HG02642 (cell line): ENCODE results near the gene METAP1D.
A peak's percentile ranks its signal among the peaks of the same experiment; 100 is the strongest.
"Not testable (repeated sequence)": the region's sequence is repeated elsewhere in the genome, so short reads cannot be mapped to it uniquely, and the experiment has no call there.

Source experiments
- ATAC-seq: cut with Tn5 transposase; IDR thresholded peaks from one replicate; pipeline ENCODE4 v1.9.1; 2021; ENCODE audit warnings: mild to moderate bottlenecking; ENCODE audit not compliant: unreplicated experiment, poor library complexity

The METAP1D gene

DNA sequence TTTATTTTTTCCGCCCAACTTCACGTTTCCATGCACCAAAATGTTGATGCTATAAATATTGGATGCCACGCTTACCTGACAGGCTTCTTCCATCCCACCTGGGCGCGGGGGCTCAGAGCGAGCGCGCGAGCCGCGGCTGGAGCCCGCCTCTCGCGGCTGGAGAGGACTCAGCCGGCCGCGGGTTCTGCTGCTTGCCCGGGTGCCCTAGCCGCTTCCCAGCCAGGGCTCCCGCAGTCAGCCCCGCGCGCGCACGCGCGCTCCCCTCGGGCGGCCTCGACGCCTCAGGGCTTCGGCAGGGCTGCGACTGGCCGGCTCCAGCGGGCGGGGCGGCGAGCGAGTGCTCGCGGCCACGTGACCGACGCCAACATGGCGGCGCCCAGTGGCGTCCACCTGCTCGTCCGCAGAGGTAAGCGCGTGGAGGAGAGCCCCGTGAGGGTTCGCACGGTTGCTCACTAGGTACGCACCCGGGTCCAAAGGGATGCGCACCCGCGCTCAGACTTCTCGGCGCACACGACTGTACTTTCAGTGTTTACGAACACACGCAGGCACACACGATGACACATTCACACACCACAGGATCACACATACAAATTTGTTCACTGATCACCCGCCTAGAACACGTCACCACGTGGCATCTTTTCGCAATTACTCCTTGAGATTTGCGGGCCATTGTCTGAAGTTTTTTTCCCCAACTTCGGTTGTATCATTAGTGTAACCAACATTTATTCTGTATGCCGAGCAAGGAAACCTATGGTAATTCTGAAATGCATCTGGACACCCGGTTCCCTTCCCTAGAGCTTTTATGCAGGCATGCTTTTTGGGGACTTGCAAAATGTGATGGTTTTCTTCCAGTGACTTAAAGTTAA lies at the start of gene METAP1D:
Gene METAP1D (plus strand): TSS at position 350 of the 866 bp plus-strand sequence. CDS start 17 bp downstream, at position 367.
- ATAC-seq: peak; percentile 97

GRCh38 chr2:171952276-171952675 lies 47.5 kb upstream of the METAP1D start:
- no peak for ATAC-seq

DNA sequence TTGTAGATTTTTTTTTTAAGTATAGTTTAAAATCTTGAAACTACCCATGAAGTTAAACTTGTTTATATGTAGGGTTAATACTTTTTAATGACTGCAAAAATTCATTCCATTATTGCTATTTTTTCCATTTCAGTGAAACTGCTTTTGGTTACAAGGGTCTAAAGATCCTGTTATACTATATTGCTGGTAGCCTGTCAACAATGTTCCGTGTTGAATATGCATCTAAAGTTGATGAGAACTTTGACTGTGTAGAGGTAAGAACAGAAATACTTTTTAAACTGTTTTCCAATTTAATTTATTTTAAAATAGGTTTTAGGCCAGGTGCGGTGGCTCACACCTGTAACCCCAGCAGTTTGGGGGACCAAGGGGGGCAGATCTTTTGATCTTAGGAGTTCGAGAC lies 47.0 kb upstream of the METAP1D start:
- no peak for ATAC-seq

DNA sequence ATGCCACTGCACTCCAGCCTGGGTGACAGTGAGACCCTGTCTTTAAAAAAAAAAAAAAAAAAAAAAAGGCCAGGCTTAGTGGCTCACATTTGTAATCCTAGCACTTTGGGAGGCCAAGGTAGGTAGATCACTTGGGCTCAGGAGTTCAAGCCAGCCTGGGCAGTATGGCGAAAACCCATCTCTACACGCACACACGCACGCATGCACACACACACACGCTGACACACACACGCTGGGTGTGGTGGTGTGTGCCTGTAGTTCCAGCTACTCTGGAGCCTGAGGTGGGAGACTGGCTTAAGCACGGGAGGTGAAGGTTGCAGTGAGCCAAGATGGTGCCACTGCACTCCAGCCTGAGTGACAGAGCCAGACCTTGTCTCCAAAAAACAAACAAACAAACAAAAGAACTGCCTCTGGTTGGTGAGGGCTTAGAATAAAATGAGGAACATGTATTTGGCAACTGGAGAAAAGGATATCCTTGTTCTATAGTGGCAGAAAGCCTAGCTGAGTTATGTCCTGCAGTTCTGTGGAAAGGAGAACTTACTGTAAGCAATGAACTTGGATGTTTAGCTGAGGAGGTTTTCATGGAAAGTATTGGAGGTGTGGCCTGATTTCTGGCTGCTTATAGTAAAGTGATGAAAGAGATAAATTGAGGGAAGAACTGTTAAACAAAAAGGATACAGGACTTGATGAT lies 43.5 kb upstream of the METAP1D start:
- ATAC-seq: no peak

DNA sequence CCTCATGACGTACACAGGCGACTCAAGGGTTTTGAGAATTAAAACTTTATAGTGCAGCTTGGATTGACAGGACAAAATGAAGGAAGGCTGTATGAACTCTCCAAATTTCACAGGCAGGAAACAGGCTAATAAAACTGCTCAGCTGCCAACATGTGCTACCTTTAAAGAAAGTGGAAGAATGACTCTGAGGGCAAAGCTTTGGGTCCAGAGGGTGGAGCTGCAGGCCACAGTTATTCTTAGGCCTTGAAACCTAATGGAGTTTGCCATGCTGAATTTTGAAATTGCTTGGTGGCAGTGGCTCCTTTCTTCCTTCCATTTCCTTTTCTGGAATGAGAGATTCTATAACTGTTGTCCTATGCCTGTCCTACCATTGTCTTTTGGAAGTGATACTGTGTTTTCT lies 42.7 kb upstream of the METAP1D start:
- ATAC-seq: no peak

DNA sequence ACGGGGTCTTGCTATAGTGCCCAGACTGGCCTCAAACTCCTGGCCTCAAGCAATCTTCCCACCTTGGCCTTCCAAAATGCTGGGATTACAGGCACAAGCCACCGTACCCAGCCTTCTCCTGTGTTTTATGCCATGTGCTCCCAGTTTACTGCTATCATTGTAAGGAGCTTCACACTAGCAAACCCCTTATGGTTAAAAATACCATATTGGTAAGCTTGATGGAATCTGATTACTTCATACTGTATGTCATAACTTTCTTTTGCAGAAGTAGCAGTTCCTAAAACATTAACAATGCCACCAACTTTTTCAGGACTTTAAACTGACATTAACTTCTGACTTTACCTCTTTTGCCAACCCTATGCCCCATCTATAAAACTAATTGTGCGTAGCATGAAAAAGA lies 41.3 kb upstream of the METAP1D start:
- ATAC-seq: no peak

- ATAC-seq: no peak
Measured at GRCh38 chr2:171959998-171960397, 39.8 kb upstream of the METAP1D start.

- ATAC-seq: no peak
Measured at GRCh38 chr2:171960570-171960969, 39.2 kb upstream of the METAP1D start.

DNA sequence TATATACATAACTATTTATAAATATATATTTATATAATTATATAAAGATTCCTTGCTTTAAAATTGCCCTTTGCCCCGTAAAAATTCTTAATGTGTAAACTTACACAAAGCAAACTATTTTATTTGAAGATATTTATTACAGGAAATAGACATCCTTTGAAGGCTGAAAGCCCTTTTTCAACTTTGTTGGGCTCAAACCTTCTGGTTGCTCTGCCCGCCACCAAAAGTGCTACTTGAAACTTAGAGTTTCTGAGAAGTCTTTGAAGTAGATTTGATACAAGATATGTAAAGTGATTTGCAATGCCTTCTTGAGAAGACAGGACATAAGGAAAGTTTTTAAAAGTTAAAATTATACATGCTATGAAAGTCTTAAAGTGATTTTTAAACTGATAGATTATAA lies 36.6 kb upstream of the METAP1D start:
- no peak for ATAC-seq

GRCh38 chr2:171964308-171964707 lies 35.4 kb upstream of the METAP1D start:
- ATAC-seq: no peak

GRCh38 chr2:171965238-171965637 lies 34.5 kb upstream of the METAP1D start:
- ATAC-seq: no peak

- no peak for ATAC-seq
Measured at GRCh38 chr2:171965661-171966060, 34.1 kb upstream of the METAP1D start.

DNA sequence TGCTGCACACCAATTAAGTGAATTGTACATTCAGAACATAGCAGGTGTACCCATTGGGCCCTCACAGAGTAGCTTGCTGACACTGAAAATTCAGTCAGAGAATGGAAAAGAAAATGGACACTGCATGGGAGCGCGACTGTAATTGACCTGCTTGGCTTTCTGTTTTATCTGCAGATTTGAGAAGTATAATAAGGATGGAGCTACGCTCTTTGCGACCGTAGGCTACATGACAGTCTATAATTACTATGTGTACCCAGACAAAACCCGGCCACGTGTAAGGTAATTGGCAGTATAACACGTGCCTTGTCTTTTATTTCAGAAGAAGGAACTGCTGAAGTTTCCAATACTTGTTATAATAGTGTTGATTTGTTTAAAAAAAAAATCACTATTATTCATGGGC lies 33.5 kb upstream of the METAP1D start:
- ATAC-seq: no peak

DNA sequence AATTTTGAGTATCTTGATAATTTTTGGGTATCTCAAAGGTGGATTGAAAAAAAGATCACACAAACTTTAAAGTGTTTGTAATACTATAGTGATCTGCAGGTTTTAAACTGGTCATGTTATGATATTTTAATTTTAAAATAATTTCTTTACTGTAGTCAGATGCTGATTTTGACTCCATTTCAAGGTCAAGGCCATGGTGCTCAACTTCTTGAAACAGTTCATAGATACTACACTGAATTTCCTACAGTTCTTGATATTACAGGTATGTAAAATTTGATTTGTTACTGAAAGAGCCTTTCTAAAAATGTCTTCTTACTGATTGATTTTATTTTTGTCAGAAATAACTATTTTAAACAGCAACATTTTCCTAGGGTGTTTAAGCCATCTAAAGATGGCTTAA lies 33.1 kb upstream of the METAP1D start:
- ATAC-seq: no peak

DNA sequence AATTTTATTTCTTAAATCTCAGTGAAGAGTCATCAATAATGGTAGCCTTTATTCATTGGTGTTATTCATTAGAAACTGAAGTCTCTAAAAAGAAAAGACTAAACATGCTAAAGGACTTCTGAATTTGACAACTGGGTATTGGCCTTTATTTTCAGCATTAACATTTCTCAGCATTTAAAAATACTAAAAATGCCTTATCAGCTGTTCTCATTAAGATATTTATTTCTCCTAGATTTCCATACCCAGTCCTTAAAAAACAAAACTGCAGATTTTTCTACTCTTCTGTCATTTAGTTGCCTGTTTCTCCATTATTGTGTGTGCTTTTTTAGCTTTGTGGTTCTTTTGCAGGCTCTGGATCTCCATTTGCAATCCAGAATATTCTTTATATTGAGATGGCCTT lies 31.2 kb upstream of the METAP1D start:
- no peak for ATAC-seq

DNA sequence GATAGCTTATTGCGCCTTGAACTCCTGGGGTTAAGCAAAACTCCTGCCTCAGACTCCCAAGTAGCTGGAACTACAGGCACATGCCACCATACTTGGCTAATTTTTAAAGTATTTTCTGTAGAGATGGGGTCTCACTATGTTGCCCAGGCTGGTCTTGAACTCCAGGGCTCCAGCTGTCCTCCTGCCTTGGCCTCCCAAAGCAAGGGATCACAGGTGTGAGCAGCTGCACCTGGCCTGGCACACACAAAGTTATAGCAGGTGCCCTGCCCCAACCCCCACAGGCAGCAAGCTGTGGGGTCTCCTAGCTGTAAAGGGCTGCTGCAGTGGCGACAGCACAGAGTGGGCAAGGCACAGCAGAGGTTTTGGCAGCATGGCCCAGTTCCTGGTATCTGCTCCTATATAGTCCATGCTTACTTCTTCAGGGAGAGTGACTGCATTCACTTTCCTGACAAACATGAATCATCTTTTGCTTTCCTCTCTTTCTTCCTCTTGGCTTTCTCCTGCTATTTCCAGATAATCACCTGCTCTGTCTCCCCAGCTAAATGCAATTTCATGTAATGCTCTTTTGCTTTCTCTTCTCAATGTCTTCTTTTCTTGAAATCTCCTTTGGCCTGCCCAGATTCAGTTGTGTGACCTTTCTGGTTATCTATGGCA lies 27.3 kb upstream of the METAP1D start:
- no peak for ATAC-seq

DNA sequence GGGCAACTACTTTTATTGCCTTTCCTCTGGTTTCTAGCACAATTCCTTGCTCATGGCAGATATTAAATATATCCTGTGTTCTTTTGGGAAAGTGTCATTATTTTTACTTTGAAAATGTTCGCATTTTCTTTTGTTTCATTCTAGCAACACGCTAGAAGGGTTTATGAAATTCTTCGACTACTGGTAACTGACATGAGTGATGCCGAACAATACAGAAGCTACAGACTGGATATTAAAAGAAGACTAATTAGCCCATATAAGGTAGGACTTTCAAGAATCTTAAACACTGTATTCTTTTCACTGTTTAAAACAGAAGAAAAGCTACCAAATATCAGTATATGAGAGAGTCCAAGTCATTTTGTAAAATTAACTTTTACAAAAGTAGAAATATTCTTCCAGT lies 20.6 kb upstream of the METAP1D start:
- ATAC-seq: no peak

DNA sequence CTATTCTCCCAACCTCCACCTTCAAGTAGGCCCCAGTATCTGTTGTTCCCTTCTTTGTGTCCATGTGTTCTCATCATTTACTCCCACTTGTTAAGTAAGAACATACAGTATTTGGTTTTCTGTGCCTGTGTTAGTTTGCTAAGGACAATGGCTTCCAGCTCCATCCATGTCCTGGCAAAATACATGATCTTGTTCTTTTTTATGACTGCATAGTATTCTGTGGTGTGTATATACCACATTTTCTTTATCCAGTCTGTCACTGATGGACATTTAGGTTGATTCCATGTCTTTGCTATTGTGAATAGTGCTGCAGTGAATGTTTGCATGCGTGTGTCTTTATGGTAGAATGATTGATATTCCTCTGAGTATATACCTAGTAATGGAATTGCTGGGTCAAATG lies 15.8 kb upstream of the METAP1D start:
- ATAC-seq: not testable (repeated sequence)

DNA sequence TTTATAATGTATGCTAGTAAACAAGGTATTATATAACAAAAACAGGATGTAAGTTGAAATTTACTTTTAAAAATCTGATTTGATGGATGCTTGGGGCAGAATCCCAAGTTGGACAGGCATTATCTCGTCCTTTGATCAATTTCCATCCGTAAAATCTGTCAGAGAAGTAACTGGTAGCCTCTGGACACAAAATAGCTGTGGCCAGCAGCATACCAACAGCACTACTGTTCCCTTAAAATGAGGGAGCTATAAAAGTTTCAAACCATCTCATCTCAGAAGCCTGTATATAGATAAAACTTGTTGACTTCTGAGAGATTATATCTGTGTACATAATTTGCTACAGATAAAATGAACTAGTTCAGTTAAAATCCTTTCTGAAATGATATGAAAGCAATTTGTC lies 14.7 kb upstream of the METAP1D start:
- no peak for ATAC-seq

DNA sequence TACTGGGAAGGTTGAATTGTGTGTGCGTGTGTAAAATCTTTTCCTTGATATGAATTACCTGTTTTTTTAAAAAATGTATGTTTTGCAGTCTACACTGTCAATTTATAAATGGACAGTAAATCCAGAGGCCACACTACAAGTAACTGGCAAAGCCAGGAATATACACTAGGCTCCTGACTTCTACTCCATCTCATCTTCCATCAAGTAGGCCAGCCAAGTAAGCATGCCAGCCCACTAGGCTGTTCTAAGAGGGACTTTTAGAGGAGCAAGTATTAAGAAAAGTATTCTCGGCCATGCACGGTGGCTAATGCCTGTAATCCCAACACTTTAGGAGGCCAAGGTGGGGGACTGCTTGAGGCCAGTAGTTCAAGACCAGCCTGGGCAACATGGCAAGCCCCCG lies 13.0 kb upstream of the METAP1D start:
- ATAC-seq: no peak

GRCh38 chr2:171991027-171991426 lies 8.7 kb upstream of the METAP1D start:
- no peak for ATAC-seq
